Measurements from ENCODE around the gene CCDC171. TPM values are rescaled to one million over a fixed set of nuclear protein-coding genes. Genes with fewer than 3 reads are reported as not detected.

Gene CCDC171
- total RNA-seq, 1 experiment from 2014 or later, result 1.6 TPM

GRCh38 chr9:15717290-15717967 is 164.6 kb downstream of the CCDC171 start:
- TF ChIP-seq, protein P1, sequence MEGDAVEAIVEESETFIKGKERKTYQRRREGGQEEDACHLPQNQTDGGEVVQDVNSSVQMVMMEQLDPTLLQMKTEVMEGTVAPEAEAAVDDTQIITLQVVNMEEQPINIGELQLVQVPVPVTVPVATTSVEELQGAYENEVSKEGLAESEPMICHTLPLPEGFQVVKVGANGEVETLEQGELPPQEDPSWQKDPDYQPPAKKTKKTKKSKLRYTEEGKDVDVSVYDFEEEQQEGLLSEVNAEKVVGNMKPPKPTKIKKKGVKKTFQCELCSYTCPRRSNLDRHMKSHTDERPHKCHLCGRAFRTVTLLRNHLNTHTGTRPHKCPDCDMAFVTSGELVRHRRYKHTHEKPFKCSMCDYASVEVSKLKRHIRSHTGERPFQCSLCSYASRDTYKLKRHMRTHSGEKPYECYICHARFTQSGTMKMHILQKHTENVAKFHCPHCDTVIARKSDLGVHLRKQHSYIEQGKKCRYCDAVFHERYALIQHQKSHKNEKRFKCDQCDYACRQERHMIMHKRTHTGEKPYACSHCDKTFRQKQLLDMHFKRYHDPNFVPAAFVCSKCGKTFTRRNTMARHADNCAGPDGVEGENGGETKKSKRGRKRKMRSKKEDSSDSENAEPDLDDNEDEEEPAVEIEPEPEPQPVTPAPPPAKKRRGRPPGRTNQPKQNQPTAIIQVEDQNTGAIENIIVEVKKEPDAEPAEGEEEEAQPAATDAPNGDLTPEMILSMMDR (IDR thresholded peaks at IDR 0.05; ENCODE audit: insufficient read depth in 1 of 2, low read depth in 1 of 2, low read length in 1 of 2, severe bottlenecking in 1 of 2, unreplicated experiment in 1 of 2), result no peak
- no TSS peak for BruUV-seq (replicated peaks)
- Histone ChIP-seq H3K4me1 (no peaks in the 10 kb centered on the region), H3K9me3 (no peaks in the 10 kb centered on the region), H3K27me3 (replicated peaks; ENCODE audit: control insufficient read depth, insufficient read depth, low read length) (no peaks in the 10 kb centered on the region), H3K4me3 (ENCODE audit: low read depth, low read length) (no peak overlapping the region), H3K36me3 (ENCODE audit: control insufficient read depth, insufficient read depth, low read length) (no peaks in the 10 kb centered on the region)
- Mint-ChIP-seq H3K4me1 (ENCODE audit: low read depth, unreplicated experiment) (no peaks in the 10 kb centered on the region), H3K27ac (ENCODE audit: unreplicated experiment) (no peak overlapping the region), H3K27me3 (ENCODE audit: insufficient read depth, unreplicated experiment) (no peaks in the 10 kb centered on the region), H3K36me3 (ENCODE audit: insufficient read depth, unreplicated experiment) (no peaks in the 10 kb centered on the region), H3K9me3 (ENCODE audit: unreplicated experiment) (no peaks in the 10 kb centered on the region), H3K4me3 (ENCODE audit: unreplicated experiment) (no peak overlapping the region)
- intact Hi-C loops (cut with micrococcal nuclease; ENCODE audit: unreplicated experiment), result no loop called here
- CTCF ChIA-PET, result no interaction called here
- POLR2A ChIA-PET, result no interaction called here
- DNase-seq, result no peak

- H3K27me3 Mint-ChIP-seq (ENCODE audit: insufficient read depth, unreplicated experiment), result no peaks in the 10 kb centered on the region
- no peaks in the 10 kb centered on the region for H3K9me3 Mint-ChIP-seq (ENCODE audit: unreplicated experiment)
- Histone ChIP-seq H3K27me3 (replicated peaks; ENCODE audit: control insufficient read depth, insufficient read depth, low read length) (no peaks in the 10 kb centered on the region), H3K4me1 (no peaks in the 10 kb centered on the region), H3K9me3 (no peaks in the 10 kb centered on the region), H3K4me3 (ENCODE audit: low read depth, low read length) (no peak overlapping the region), H3K36me3 (ENCODE audit: control insufficient read depth, insufficient read depth, low read length) (no peaks in the 10 kb centered on the region)
- BruUV-seq (replicated peaks), result no TSS peak
- intact Hi-C loops (cut with micrococcal nuclease; ENCODE audit: unreplicated experiment), result no loop called here
- H3K4me1 Mint-ChIP-seq (ENCODE audit: low read depth, unreplicated experiment), result no peaks in the 10 kb centered on the region
- no peaks in the 10 kb centered on the region for H3K36me3 Mint-ChIP-seq (ENCODE audit: insufficient read depth, unreplicated experiment)
- TF ChIP-seq, protein P1 (IDR thresholded peaks at IDR 0.05; ENCODE audit: insufficient read depth in 1 of 2, low read depth in 1 of 2, low read length in 1 of 2, severe bottlenecking in 1 of 2, unreplicated experiment in 1 of 2), result no peak
- no peak overlapping the region for H3K27ac Mint-ChIP-seq (ENCODE audit: unreplicated experiment)
- no peak overlapping the region for H3K4me3 Mint-ChIP-seq (ENCODE audit: unreplicated experiment)
- ChIA-PET CTCF (no interaction called here), POLR2A (no interaction called here)
- DNase-seq, result no peak
Observed at GRCh38 chr9:15718423-15718822, 165.6 kb downstream of the CCDC171 start.

- no peaks in the 10 kb centered on the region for H3K9me3 ChIP-seq
- no peaks in the 10 kb centered on the region for H3K36me3 ChIP-seq (ENCODE audit: control insufficient read depth, insufficient read depth, low read length)
- Mint-ChIP-seq H3K27ac (ENCODE audit: unreplicated experiment) (no peak overlapping the region), H3K36me3 (ENCODE audit: insufficient read depth, unreplicated experiment) (no peaks in the 10 kb centered on the region), H3K9me3 (ENCODE audit: unreplicated experiment) (no peaks in the 10 kb centered on the region), H3K4me1 (ENCODE audit: low read depth, unreplicated experiment) (no peaks in the 10 kb centered on the region), H3K27me3 (ENCODE audit: insufficient read depth, unreplicated experiment) (no peaks in the 10 kb centered on the region), H3K4me3 (ENCODE audit: unreplicated experiment) (no peak overlapping the region)
- no peak for DNase-seq
- CTCF ChIA-PET, result no interaction called here
- POLR2A ChIA-PET, result no interaction called here
- TF ChIP-seq, protein P1 (IDR thresholded peaks at IDR 0.05; ENCODE audit: insufficient read depth in 1 of 2, low read depth in 1 of 2, low read length in 1 of 2, severe bottlenecking in 1 of 2, unreplicated experiment in 1 of 2), result no peak
- no peaks in the 10 kb centered on the region for H3K27me3 ChIP-seq (replicated peaks; ENCODE audit: control insufficient read depth, insufficient read depth, low read length)
- no peaks in the 10 kb centered on the region for H3K4me1 ChIP-seq
- H3K4me3 ChIP-seq (ENCODE audit: low read depth, low read length), result no peak overlapping the region
- BruUV-seq (replicated peaks), result no TSS peak
- intact Hi-C loops (cut with micrococcal nuclease; ENCODE audit: unreplicated experiment), result no loop called here
Observed at GRCh38 chr9:15720861-15721260, 168.0 kb downstream of the CCDC171 start.
